Mucosa of rectum (tissue), 2 donors: ENCODE results near the gene BRPF3.
"Not testable (repeated sequence)": the region's sequence is repeated elsewhere in the genome, so short reads cannot be mapped to it uniquely, and the experiment has no call there.

ENCODE experiments used
- H3K27ac ChIP-seq, 2 donors: one replicate each; pipeline ENCODE4 v1.7.0; 2013; ENCODE audit warnings: inconsistent platforms in 2 of 2, low read depth in 2 of 2, low read length in 2 of 2
- H3K27me3 ChIP-seq, 2 donors: one replicate each; pipeline ENCODE4 v1.7.0; 2013; ENCODE audit warnings: low read length in 2 of 2; ENCODE audit not compliant: control insufficient read depth in 2 of 2, insufficient read depth in 2 of 2
- H3K36me3 ChIP-seq, 2 donors: one replicate each; pipeline ENCODE4 v1.7.0; 2013; ENCODE audit warnings: low read length in 2 of 2; ENCODE audit not compliant: control insufficient read depth in 2 of 2, insufficient read depth in 2 of 2
- H3K4me1 ChIP-seq, 2 donors: one replicate each; pipeline ENCODE4 v1.7.0; 2013; ENCODE audit warnings: low read length in 2 of 2, mild to moderate bottlenecking in 1 of 2; ENCODE audit not compliant: control insufficient read depth in 2 of 2, insufficient read depth in 2 of 2
- H3K4me3 ChIP-seq, 2 donors: one replicate each; pipeline ENCODE4 v1.7.0; 2013; ENCODE audit warnings: low read length in 2 of 2
- H3K9ac ChIP-seq, 2 donors: one replicate each; pipeline ENCODE4 v1.7.0; 2013; ENCODE audit warnings: low read length in 2 of 2, low read depth in 1 of 2, mild to moderate bottlenecking in 1 of 2
- H3K9me3 ChIP-seq, 2 donors: one replicate each; pipeline ENCODE4 v1.7.0; 2013; ENCODE audit warnings: low read length in 2 of 2; ENCODE audit not compliant: control insufficient read depth in 2 of 2
- donor health status: healthy.
- donor health status: Normal muscosa, but diverticular disease.

Gene BRPF3

DNA sequence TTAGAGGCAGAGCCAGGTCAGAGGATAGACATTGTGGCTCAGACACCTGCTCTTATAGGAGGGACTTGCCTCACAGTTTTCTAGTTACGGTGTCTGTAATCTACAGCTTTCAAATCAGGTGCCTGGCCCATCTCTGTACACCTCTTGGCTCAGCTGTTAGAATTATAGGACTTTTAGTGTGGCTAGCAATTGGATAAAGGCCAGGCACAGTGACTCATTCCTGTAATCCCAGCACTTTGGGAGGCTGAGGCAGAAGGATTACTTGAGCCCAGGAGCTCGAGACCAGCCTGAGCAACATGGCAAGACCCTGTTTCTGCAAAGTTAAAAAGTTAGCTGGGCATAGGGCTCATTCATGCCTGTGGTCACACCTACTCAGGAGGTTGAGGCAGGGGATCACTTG, 20.0 kb downstream of the BRPF3 start:
- no peak overlapping the region for H3K4me3 ChIP-seq
- H3K36me3 ChIP-seq = peaks cover 60 to 62% of the 10 kb centered on the region in 2 donors
- H3K27ac ChIP-seq = peak overlapping the region in 1 of 2 donors; percentile 32
- H3K9ac ChIP-seq = peak overlapping the region in 1 of 2 donors; percentile 41
- H3K27me3 ChIP-seq = no peaks in the 10 kb centered on the region
- H3K4me1 ChIP-seq = peaks cover 14 to 20% of the 10 kb centered on the region in 2 donors
- no peaks in the 10 kb centered on the region for H3K9me3 ChIP-seq

DNA sequence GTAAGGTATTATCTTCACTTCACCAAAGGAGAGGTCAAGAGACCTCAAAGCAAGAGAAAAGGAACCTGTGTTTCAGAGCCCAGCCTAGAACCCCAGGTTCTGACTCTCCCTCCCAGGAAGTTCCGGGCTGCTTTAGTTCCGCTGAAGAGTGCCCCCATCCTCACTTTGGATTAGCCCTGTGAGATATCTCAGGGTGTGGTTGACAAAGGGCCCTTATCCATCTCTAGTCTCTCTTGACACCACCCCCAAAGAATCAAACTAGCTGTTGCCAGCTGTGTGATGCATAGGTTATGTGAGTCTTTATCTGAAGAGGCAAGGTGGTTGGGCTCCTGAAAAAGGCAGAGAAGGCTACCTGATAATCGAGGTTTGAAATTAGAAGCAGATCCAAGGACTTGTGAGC, 20.6 kb downstream of the BRPF3 start:
- Histone ChIP-seq H3K27ac (no peak overlapping the region), H3K4me3 (no peak overlapping the region), H3K4me1 (peaks cover 14 to 26% of the 10 kb centered on the region in 2 donors), H3K36me3 (peaks cover 60 to 61% of the 10 kb centered on the region in 2 donors), H3K27me3 (no peaks in the 10 kb centered on the region), H3K9me3 (no peaks in the 10 kb centered on the region), H3K9ac (no peak overlapping the region)

GRCh38 chr6:36217946-36218345, 21.4 kb downstream of the BRPF3 start:
- H3K27ac ChIP-seq = no peak overlapping the region
- peaks cover 14 to 33% of the 10 kb centered on the region in 2 donors for H3K4me1 ChIP-seq
- no peaks in the 10 kb centered on the region for H3K9me3 ChIP-seq
- peaks cover 61 to 62% of the 10 kb centered on the region in 2 donors for H3K36me3 ChIP-seq
- no peaks in the 10 kb centered on the region for H3K27me3 ChIP-seq
- no peak overlapping the region for H3K9ac ChIP-seq
- no peak overlapping the region for H3K4me3 ChIP-seq

- not testable (repeated sequence) for H3K27ac ChIP-seq, H3K9me3 ChIP-seq, H3K9ac ChIP-seq, H3K4me3 ChIP-seq, H3K27me3 ChIP-seq
- peaks cover 60 to 62% of the 10 kb centered on the region in 2 donors for H3K36me3 ChIP-seq
- peaks cover 14 to 38% of the 10 kb centered on the region in 2 donors for H3K4me1 ChIP-seq
Observed at GRCh38 chr6:36218516-36218915, 22.0 kb downstream of the BRPF3 start.

GRCh38 chr6:36219081-36219480, 22.5 kb downstream of the BRPF3 start:
- no peak overlapping the region for H3K4me3 ChIP-seq
- no peaks in the 10 kb centered on the region for H3K27me3 ChIP-seq
- H3K4me1 ChIP-seq = peaks cover 14 to 38% of the 10 kb centered on the region in 2 donors
- no peaks in the 10 kb centered on the region for H3K9me3 ChIP-seq
- no peak overlapping the region for H3K27ac ChIP-seq
- peaks cover 55 to 60% of the 10 kb centered on the region in 2 donors for H3K36me3 ChIP-seq
- no peak overlapping the region for H3K9ac ChIP-seq

DNA sequence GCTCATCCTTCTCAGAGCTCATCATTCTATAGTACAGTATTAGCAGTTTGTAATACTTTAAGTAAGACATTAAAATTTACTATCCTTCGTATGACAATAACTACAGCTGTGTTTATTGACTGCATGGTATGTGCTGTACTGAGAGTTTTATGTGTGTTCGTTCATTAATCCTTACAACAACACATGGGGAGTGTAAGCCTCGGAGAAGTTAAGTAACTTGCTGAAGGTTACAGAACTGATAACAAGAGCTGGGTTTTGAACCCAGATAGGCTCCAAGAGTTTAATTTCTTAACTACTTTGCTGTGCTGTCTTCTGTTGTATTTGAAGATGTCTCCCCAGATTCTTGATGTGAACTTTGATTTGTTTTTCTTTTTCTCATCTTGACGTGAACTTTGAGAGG, 23.7 kb downstream of the BRPF3 start:
- Histone ChIP-seq H3K9ac (no peak overlapping the region), H3K9me3 (no peaks in the 10 kb centered on the region), H3K4me3 (no peak overlapping the region), H3K36me3 (peaks cover 58 to 60% of the 10 kb centered on the region in 2 donors), H3K4me1 (peaks cover 16 to 41% of the 10 kb centered on the region in 2 donors), H3K27ac (peak overlapping the region in 1 of 2 donors; percentile 7), H3K27me3 (no peaks in the 10 kb centered on the region)

GRCh38 chr6:36221674-36222073, 25.1 kb downstream of the BRPF3 start:
- H3K4me3 ChIP-seq = no peak overlapping the region
- H3K27me3 ChIP-seq = no peaks in the 10 kb centered on the region
- no peaks in the 10 kb centered on the region for H3K9me3 ChIP-seq
- H3K4me1 ChIP-seq = peaks cover 9 to 38% of the 10 kb centered on the region in 2 donors
- peak overlapping the region; percentile 62 to 71 for H3K27ac ChIP-seq
- H3K9ac ChIP-seq = no peak overlapping the region
- peaks cover 55 to 65% of the 10 kb centered on the region in 2 donors for H3K36me3 ChIP-seq

DNA sequence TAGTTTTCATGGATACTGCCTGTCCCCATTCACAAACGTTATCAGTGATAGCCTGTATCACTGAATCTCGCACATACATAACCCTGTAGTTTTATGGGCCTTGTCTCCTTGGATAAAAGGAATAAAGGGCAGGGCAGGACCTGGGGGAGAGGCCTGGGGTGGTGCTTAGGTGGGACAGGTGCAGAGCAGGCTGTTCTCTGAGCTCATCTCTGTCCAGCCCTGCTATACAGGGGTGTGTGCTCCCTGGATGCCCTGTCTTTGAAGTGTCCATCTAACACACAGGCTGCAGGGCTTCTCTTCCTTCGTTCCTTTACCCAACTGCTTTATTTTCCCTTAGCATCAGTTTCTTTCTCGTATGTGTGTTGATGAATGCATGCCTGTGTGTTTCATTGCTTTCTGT, 26.4 kb downstream of the BRPF3 start:
- Histone ChIP-seq H3K4me1 (peaks cover 9 to 49% of the 10 kb centered on the region in 2 donors), H3K27ac (peak overlapping the region; percentile 26 to 71), H3K9ac (no peak overlapping the region), H3K27me3 (no peaks in the 10 kb centered on the region), H3K4me3 (no peak overlapping the region), H3K9me3 (no peaks in the 10 kb centered on the region), H3K36me3 (peaks cover 47 to 61% of the 10 kb centered on the region in 2 donors)

DNA sequence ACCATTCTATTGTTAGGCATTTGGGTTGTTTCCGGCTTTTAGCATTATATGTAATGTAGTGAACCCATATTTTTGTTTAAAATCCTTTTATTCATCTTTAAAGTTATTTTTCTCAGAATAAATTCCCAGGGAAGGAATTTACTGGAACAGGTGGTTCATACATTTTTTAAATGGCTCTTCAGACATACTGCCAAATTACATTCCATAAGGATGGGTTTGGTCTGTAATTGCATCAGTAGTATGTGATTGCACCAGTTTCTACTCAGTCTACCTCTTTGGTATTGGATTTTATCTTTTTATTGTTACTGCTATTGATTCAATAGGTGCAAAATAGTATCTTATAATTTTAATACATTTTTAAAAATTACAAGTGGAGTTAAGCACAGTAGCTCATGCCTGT, 27.2 kb downstream of the BRPF3 start:
- Histone ChIP-seq H3K9me3 (no peaks in the 10 kb centered on the region), H3K4me3 (no peak overlapping the region), H3K27me3 (no peaks in the 10 kb centered on the region), H3K36me3 (peaks cover 48 to 62% of the 10 kb centered on the region in 2 donors), H3K4me1 (peaks cover 16 to 57% of the 10 kb centered on the region in 2 donors), H3K27ac (no peak overlapping the region), H3K9ac (no peak overlapping the region)

GRCh38 chr6:36224918-36225461, 28.4 kb downstream of the BRPF3 start:
- Histone ChIP-seq H3K27me3 (no peaks in the 10 kb centered on the region), H3K27ac (no peak overlapping the region), H3K9me3 (no peaks in the 10 kb centered on the region), H3K9ac (no peak overlapping the region), H3K4me1 (peaks cover 17 to 59% of the 10 kb centered on the region in 2 donors), H3K4me3 (no peak overlapping the region), H3K36me3 (peaks cover 51 to 68% of the 10 kb centered on the region in 2 donors)
